K562 (cell line): ENCODE results near the gene NT5C1A. TPM values are rescaled to one million over a fixed set of nuclear protein-coding genes. Genes with fewer than 3 reads are reported as not detected.

Source experiments
- ARID2 ChIP-seq: fragments of 450-650 bp; IDR thresholded peaks from 2 replicates; pipeline ENCODE4 v1.6.1; 2017; ENCODE audit warnings: antibody characterized with exemption, mild to moderate bottlenecking
- CAMTA2 ChIP-seq: fragments of 250-450 bp; sonication (Bioruptor Pico); conservative IDR thresholded peaks from 2 replicates; pipeline ENCODE4 v1.5.1; 2022
- DPF2 ChIP-seq: fragments of 450-650 bp; IDR thresholded peaks from 2 replicates; pipeline ENCODE4 v1.6.1; 2016
- EP300 ChIP-seq: IDR thresholded peaks from 2 replicates; pipeline ENCODE4 v1.6.1; 2012; ENCODE audit warnings: low read length, improper control_type of control experiment
- LEF1 ChIP-seq: fragments of 450-650 bp; IDR thresholded peaks from 2 replicates; pipeline ENCODE4 v1.6.1; 2016; ENCODE audit warnings: mild to moderate bottlenecking
- MAFF ChIP-seq: IDR thresholded peaks from 2 replicates; pipeline ENCODE4 v1.6.1; 2012; ENCODE audit warnings: low read length, improper control_type of control experiment
- MAFK ChIP-seq: IDR thresholded peaks from 2 replicates; pipeline ENCODE4 v1.6.1; 2011; ENCODE audit warnings: low read length, improper control_type of control experiment
- MCM5 ChIP-seq: fragments of 450-650 bp; IDR thresholded peaks from 2 replicates; pipeline ENCODE4 v1.6.1; 2016; ENCODE audit warnings: low read depth
- NFRKB ChIP-seq: fragments of 450-650 bp; IDR thresholded peaks from 2 replicates; pipeline ENCODE4 v1.6.1; 2016; ENCODE audit warnings: low read depth
- NR1H2 ChIP-seq: sonication (generic); formaldehyde crosslinking; IDR thresholded peaks from 2 replicates; pipeline ENCODE4 v1.4.0; 2020; ENCODE audit warnings: mild to moderate bottlenecking, missing genetic modification reagents
- POLR2AphosphoS2 ChIP-seq: IDR thresholded peaks from 2 replicates; pipeline ENCODE4 v1.6.1; 2012; ENCODE audit warnings: low read length, improper control_type of control experiment
- PPARD ChIP-seq: fragments of 250-450 bp; sonication (Bioruptor Pico); IDR thresholded peaks from 2 replicates; pipeline ENCODE4 v1.8.0; 2022; ENCODE audit warnings: inconsistent platforms, mild to moderate bottlenecking, moderate library complexity
- RFX1 ChIP-seq: fragments of 450-650 bp; IDR thresholded peaks from 2 replicates; pipeline ENCODE4 v1.6.1; 2016; ENCODE audit warnings: mild to moderate bottlenecking, moderate library complexity
- STAG1 ChIP-seq: sonication (generic); formaldehyde crosslinking; IDR thresholded peaks from 2 replicates; pipeline ENCODE4 v1.5.0; 2020; ENCODE audit warnings: missing genetic modification reagents, borderline replicate concordance
- TEAD4 ChIP-seq, 2 experiments: sonication (generic) in 1 of 2; formaldehyde crosslinking in 1 of 2; IDR thresholded peaks; 2 replicates each; pipeline versions ENCODE4 v1.6.1 to v1.8.0; 2012 to 2022; ENCODE audit warnings: borderline replicate concordance in 1 of 2, inconsistent platforms in 1 of 2, low read length in 1 of 2, mild to moderate bottlenecking in 1 of 2, missing genetic modification reagents in 1 of 2
- ZNF143 ChIP-seq: sonication (generic); formaldehyde crosslinking; IDR thresholded peaks from 2 replicates; pipeline ENCODE4 v1.9.0; 2022; ENCODE audit warnings: mild to moderate bottlenecking, missing genetic modification reagents
- ZNF384 ChIP-seq: IDR thresholded peaks from 2 replicates; pipeline ENCODE4 v1.6.1; 2012; ENCODE audit warnings: low read depth, low read length, improper control_type of control experiment
- ZNF57 ChIP-seq: fragments of 450-650 bp; formaldehyde crosslinking; IDR thresholded peaks from 2 replicates; pipeline ENCODE4 v1.4.0; 2020; ENCODE audit warnings: mild to moderate bottlenecking, moderate library complexity
- ZNF77 ChIP-seq: fragments of 250-450 bp; sonication (Bioruptor Pico); IDR thresholded peaks from 2 replicates; pipeline ENCODE4 v1.5.0; 2020
- ZZZ3 ChIP-seq: fragments of 450-650 bp; IDR thresholded peaks from 2 replicates; pipeline ENCODE4 v1.6.1; 2016; ENCODE audit warnings: antibody characterized with exemption, mild to moderate bottlenecking, moderate library complexity
- polyA plus RNA-seq, 8 experiments: library from polyadenylated mRNA; depleted of rRNA in 4 of 8; stranded (reverse) in 5 of 8; unstranded in 3 of 8; fragments of >200 nt; fragmentation: Nextera tagmentation in 2 of 8; fragmentation: Illumina TruSeq in 1 of 8; extraction: Ambion mirVana in 2 of 8; extraction: Trizol in 1 of 8; gene quantifications; 2 replicates each; pipeline versions ENCODE4 v1.2.1 to v1.2.3, GENCODE V29; 2011 to 2014; ENCODE audit warnings: inconsistent platforms in 1 of 8, missing spikeins in 1 of 8
- total RNA-seq, 7 experiments: library from RNA; depleted of rRNA in 6 of 7; stranded (reverse); fragments of >200 nt in 6 of 7; fragmentation: Illumina TruSeq in 2 of 7; extraction: Trizol in 2 of 7; gene quantifications; 2 replicates each; pipeline versions ENCODE4 v1.2.1 to v1.2.3, GENCODE V29; 2011 to 2021; ENCODE audit warnings: low replicate concordance in 1 of 7
- TF ChIP-seq, protein P1 (sequence below): IDR thresholded peaks from 3 replicates; pipeline ENCODE4 v1.6.1; 2011; ENCODE audit warnings: borderline replicate concordance, mild to moderate bottlenecking, moderate library complexity; ENCODE audit not compliant: insufficient read length; ENCODE audit errors: extremely low read depth
- TF ChIP-seq, protein P2 (sequence below): fragments of 250-450 bp; sonication (Bioruptor Pico); IDR thresholded peaks from 2 replicates; pipeline ENCODE4 v1.8.0; 2021; ENCODE audit warnings: mild to moderate bottlenecking, moderate library complexity
- TF ChIP-seq, protein P3 (sequence below), 2 experiments: IDR thresholded peaks in 1 of 2; conservative IDR thresholded peaks in 1 of 2; 2 replicates each; pipeline ENCODE4 v1.6.1; 2016; ENCODE audit warnings: low read depth in 2 of 2, mild to moderate bottlenecking in 1 of 2, missing compliant biosample characterization in 1 of 2, missing genetic modification characterization in 1 of 2, moderate library complexity in 1 of 2

NT5C1A gene
- total and polyA plus RNA-seq, 9 of the 15 experiments (the other 6 are each of a cell fraction or from before 2014, with no cell fraction given): not detected

GRCh38 chr1:39615086-39615673 lies 56.7 kb downstream of the NT5C1A start (continued):
- TF ChIP-seq TEAD4 (IDR thresholded peaks at IDR 0.05; ENCODE audit: low read length) (no peak), TEAD4 (CRISPR knock-in tag; IDR thresholded peaks at IDR 0.05; ENCODE audit: borderline replicate concordance) (no peak), PPARD (CRISPR knock-in tag) (no peak), NR1H2 (CRISPR knock-in tag) (no peak), NFRKB (no peak), LEF1 (no peak), EP300 (peak; percentile 52), ZNF57 (CRISPR knock-in tag) (no peak), ARID2 (no peak), ZNF77 (CRISPR knock-in tag) (no peak), MCM5 (no peak), STAG1 (CRISPR knock-in tag) (no peak), DPF2 (peak; percentile 50; the same call in 1 of the 2 replicates), ZZZ3 (no peak), ZNF143 (CRISPR knock-in tag) (no peak), MAFF (peak; percentile 99), RFX1 (peak; percentile 86), MAFK (peak; percentile 98), ZNF384 (no peak), CAMTA2 (CRISPR knock-in tag) (no peak), POLR2AphosphoS2 (no peak)
- TF ChIP-seq, protein P1, sequence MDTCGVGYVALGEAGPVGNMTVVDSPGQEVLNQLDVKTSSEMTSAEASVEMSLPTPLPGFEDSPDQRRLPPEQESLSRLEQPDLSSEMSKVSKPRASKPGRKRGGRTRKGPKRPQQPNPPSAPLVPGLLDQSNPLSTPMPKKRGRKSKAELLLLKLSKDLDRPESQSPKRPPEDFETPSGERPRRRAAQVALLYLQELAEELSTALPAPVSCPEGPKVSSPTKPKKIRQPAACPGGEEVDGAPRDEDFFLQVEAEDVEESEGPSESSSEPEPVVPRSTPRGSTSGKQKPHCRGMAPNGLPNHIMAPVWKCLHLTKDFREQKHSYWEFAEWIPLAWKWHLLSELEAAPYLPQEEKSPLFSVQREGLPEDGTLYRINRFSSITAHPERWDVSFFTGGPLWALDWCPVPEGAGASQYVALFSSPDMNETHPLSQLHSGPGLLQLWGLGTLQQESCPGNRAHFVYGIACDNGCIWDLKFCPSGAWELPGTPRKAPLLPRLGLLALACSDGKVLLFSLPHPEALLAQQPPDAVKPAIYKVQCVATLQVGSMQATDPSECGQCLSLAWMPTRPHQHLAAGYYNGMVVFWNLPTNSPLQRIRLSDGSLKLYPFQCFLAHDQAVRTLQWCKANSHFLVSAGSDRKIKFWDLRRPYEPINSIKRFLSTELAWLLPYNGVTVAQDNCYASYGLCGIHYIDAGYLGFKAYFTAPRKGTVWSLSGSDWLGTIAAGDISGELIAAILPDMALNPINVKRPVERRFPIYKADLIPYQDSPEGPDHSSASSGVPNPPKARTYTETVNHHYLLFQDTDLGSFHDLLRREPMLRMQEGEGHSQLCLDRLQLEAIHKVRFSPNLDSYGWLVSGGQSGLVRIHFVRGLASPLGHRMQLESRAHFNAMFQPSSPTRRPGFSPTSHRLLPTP: no peak
- TF ChIP-seq, protein P2, sequence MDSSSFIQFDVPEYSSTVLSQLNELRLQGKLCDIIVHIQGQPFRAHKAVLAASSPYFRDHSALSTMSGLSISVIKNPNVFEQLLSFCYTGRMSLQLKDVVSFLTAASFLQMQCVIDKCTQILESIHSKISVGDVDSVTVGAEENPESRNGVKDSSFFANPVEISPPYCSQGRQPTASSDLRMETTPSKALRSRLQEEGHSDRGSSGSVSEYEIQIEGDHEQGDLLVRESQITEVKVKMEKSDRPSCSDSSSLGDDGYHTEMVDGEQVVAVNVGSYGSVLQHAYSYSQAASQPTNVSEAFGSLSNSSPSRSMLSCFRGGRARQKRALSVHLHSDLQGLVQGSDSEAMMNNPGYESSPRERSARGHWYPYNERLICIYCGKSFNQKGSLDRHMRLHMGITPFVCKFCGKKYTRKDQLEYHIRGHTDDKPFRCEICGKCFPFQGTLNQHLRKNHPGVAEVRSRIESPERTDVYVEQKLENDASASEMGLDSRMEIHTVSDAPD (CRISPR knock-in tag): no peak
- TF ChIP-seq, protein P3, sequence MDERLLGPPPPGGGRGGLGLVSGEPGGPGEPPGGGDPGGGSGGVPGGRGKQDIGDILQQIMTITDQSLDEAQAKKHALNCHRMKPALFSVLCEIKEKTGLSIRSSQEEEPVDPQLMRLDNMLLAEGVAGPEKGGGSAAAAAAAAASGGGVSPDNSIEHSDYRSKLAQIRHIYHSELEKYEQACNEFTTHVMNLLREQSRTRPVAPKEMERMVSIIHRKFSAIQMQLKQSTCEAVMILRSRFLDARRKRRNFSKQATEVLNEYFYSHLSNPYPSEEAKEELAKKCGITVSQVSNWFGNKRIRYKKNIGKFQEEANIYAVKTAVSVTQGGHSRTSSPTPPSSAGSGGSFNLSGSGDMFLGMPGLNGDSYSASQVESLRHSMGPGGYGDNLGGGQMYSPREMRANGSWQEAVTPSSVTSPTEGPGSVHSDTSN (CRISPR knock-in tag; IDR thresholded peaks at IDR 0.05; ENCODE audit: low read depth): no peak
- TF ChIP-seq, protein P3 (tag; conservative IDR thresholded peaks at IDR 0.05; ENCODE audit: low read depth): peak; percentile 23; the same call in 1 of the 2 replicates
